Hematopoietic multipotent progenitor cell treated with erythropoietin and hydrocortisone succinate and interleukin-3 and kit ligand, for 6 days (in vitro differentiated cells): ENCODE results near the gene MARK4.

Experiments used
- DNase-seq: peaks from one replicate; pipeline ENCODE4 v3.0.0-alpha.2; 2015

The MARK4 gene

GRCh38 chr19:45275370-45275971, 24.4 kb downstream of the MARK4 start:
- DNase-seq: no peak

GRCh38 chr19:45276284-45276687, 25.2 kb downstream of the MARK4 start:
- DNase-seq: peak; percentile 23

DNA sequence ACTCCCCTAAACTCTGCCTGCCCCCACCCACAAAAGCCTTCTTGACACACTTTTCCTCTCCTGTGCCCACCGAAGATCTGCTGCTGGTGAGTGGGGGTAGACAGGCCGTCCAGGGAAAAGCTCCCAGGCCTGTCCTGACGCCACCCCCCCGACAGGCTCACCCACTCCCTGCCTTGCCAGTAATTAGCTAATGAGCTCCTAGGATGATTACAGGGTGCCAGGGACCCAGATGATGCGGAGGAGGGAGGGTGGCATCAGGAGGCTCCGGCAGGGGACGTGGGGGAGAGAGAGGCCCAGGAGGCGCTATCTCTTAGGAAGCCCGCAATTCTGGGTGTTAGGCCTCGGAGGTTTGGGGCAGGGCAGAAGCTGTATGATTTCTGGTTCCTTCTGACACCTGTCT, 27.0 kb downstream of the MARK4 start:
- DNase-seq: no peak

- no peak for DNase-seq
Measured at GRCh38 chr19:45279587-45280192, 28.6 kb downstream of the MARK4 start.

DNA sequence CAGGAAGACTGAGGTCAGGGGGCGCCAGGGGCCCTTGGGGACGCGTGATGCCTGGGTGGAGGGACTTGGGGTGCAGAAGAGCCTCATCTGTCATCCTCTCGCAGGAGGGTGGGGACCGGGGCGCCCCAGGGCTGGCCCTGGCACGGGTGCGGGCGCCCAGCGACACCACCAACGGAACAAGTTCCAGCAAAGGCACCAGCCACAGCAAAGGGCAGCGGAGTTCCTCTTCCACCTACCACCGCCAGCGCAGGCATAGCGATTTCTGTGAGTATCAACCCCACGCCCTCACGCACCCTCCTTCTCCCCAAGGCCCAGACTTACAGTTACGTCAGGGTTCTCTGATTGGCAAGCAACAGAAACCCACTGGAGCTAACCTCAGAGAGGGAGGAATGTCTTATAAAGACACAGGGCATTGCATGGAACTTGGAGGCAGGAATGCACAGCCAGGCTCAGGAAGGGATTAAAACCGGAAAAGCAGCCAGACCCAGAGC, 29.4 kb downstream of the MARK4 start:
- no peak for DNase-seq

GRCh38 chr19:45283443-45284033, 32.5 kb downstream of the MARK4 start:
- peak; percentile 47 for DNase-seq

GRCh38 chr19:45290381-45290931, 39.4 kb downstream of the MARK4 start:
- no peak for DNase-seq

DNA sequence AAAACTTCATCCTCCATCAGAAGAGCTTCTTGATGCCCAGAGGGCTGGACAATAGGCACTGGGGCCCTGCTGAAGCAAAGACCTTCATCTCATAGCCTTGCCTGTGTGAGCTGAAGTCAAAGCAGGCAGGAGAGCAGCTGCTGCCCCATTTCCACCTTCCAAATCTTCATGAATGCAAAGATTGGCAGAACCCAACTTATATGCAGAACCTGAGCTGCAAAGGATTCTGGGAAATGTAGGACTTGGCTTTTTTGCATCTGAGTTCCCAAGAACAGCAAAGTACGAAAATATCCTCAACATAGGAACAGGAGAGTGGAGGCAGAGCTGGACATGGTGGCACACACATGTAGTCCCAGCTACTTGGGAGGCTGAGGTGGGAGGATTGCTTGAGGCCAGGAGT, 40.8 kb downstream of the MARK4 start:
- no peak for DNase-seq

DNA sequence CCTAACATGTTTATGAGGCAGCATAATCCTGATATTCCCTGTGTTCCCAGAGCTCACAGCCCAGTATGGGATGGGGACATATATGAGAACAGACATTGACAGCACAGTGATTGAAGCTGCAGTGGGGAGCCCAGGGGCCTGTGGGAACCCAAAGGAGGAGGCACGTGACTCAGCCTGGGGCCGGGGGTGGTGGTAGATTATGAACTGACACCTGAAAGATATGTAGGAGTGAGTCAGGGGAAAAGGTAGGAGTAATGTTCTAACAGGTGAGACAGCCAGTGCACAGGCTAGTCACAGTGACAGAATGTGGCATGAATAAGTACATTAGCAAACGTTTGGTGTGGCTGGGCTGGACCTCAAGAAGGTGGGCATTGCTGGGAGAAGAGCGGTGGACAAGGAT, 42.6 kb downstream of the MARK4 start:
- no peak for DNase-seq

- no peak for DNase-seq
Measured at GRCh38 chr19:45294291-45295029, 43.4 kb downstream of the MARK4 start.

DNA sequence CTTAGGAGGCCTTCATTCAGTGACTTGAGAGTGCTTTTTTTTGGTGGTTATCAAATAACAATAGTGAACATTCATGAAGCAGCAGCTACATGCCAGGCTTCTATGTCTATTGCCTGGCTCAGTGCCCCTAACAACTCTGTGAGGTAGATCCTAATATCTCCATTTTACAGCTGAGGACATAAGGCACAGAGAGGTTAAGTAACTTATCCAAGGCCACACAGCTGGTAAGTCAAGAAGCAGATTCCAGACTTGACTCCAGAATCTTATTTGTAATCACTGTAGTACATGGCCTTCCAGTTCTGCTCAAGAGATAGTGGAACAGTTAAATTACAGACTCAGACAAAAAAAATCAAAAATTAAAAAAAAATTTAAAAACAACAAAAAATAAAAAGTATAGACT, 44.8 kb downstream of the MARK4 start:
- DNase-seq: no peak

DNA sequence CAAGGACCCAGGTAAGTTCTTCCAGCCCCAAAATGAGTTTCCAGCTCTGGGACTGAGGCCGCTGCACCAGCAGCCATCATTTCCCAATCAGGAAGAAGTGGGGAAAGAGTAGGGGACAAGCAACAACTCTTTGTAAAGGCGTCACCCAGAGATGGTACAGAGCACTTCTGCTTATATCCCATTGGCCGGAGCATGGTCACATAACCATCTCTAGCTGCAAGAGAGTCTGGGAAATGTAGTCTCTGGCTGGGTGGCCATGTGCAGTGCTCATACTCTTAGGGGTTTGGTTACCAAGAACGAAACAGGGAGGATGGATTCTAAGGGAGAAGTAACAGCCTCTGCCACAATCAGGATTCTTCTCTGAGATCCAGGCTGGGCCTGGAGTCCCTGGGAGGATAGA, 45.3 kb downstream of the MARK4 start:
- peak; percentile 46 for DNase-seq

DNA sequence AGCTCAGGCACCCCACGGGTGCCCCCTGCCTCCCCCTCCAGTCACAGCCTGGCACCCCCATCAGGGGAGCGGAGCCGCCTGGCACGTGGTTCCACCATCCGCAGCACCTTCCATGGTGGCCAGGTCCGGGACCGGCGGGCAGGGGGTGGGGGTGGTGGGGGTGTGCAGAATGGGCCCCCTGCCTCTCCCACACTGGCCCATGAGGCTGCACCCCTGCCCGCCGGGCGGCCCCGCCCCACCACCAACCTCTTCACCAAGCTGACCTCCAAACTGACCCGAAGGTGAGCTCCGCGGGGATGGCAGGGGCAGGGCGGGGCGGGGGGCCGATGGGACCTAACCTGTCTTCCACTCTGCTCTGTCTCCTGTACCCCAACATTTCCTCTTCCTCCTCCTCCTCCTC, 46.6 kb downstream of the MARK4 start:
- DNase-seq: no peak

DNA sequence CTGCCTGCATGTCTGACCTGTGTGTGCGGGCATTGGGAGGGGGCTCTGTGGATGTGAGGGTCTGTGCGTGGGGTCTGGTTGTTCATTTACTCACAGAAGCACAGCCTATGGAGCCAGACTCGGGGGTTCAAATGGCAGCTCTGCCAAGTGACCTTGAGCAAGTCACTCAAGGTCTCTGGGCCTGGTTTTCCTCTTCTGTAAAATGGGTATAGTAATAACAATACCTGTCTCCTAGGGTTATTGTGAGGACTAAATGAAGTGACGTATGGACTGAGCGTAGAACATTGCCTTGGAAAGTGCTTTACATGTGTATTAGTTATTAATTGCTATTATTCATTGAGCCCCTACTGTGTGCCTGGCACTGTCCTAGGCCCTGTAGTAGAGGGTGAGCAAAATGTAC, 47.2 kb downstream of the MARK4 start:
- DNase-seq: no peak

DNA sequence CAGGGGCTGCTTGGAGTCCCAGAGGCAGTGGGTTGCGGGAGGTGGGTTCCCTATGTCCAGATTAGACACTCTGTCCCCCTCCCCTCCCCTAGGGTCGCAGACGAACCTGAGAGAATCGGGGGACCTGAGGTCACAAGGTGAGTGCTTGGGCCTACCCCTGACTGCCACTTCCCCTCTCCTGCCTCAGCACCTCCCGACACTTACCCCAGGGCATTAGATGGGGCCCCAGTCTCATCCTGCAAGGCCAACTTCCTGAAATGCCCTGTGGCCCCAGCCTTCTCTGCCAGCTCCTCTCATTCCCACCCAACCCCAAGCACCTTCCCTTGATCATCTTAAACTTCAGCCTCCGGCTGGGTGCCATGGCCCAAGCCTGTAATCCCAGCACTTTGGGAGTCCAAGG, 48.6 kb downstream of the MARK4 start:
- DNase-seq: no peak

DNA sequence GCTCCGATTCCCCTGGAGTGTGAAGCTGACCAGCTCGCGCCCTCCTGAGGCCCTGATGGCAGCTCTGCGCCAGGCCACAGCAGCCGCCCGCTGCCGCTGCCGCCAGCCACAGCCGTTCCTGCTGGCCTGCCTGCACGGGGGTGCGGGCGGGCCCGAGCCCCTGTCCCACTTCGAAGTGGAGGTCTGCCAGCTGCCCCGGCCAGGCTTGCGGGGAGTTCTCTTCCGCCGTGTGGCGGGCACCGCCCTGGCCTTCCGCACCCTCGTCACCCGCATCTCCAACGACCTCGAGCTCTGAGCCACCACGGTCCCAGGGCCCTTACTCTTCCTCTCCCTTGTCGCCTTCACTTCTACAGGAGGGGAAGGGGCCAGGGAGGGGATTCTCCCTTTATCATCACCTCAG, 51.3 kb downstream of the MARK4 start:
- no peak for DNase-seq

- no peak for DNase-seq
Measured at GRCh38 chr19:45303269-45304060, 52.4 kb downstream of the MARK4 start.

- DNase-seq: no peak
Measured at GRCh38 chr19:45304141-45304926, 53.3 kb downstream of the MARK4 start.

DNA sequence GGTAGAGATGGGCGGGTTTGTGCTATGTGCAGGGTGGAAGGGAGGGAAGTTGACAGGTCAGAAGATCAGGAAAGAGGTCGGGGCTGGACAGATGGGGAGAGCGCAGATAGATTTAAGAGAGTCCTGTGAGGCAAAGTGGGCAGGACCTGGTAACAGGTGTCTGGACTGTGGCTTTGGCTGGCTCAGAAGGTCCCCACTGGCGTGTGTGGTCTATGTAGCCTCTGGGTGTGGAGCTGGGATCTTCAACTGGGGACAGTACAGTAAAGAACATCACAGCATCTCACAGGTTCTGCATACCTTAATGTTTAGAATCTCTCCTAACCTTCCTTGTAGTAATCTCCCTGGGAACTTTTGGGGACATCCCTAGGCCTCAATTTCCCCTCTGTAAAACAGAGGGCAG, 53.9 kb downstream of the MARK4 start:
- no peak for DNase-seq

DNA sequence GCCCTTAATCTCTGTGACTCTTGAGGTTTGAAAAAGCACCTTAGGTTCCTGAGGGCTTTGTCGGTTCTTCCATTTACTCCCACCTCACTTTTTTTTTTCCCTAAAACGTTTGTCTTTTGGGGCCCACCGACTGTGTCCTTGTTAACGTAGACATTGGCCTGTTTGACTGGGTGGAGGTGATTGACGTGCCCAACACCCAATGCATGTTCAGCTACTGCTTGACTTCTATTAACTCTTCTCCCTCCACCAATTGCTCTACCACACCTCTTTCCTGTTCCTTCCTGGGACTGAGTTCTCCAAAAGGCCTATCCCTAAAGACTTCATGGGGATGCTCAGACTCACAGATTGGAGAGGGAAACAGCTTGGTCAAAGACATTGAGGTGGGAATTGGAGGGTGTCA, 54.4 kb downstream of the MARK4 start:
- DNase-seq: no peak

DNA sequence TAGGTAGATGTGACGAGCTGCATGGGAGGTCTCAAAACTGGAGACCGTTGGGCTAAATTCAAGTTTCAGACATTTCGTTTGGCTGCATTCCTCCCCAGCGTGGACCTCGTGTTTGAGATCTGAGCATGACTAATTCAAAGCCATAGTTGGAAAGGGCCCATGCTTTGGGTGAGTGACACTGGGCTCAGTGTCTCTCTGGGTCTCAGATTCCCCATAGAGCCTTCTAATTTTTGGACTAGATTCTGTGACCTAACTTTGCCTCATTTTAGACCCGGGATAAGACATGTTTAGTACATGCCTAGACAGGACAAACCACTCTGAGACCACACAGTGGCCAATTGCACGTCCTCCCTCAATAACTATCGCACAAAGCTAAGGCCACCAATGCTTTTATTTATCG, 55.0 kb downstream of the MARK4 start:
- DNase-seq: no peak

- no peak for DNase-seq
Measured at GRCh38 chr19:45306518-45307027, 55.5 kb downstream of the MARK4 start.
